Choroid plexus epithelial cell (primary cell): ENCODE measurements around the gene SLC25A42.

ENCODE experiments used
- DNase-seq: peaks from one replicate; pipeline ENCODE4 v3.0.0-alpha.2; 2010; ENCODE audit warnings: low read depth
- H3K4me3 ChIP-seq: 2 replicates; pipeline ENCODE4 v1.5.1; 2011; ENCODE audit warnings: low read depth, mild to moderate bottlenecking, control low read depth, low read length, moderate library complexity
- TF ChIP-seq, protein P1 (sequence below): conservative IDR thresholded peaks from 2 replicates; pipeline ENCODE4 v1.5.1; 2011; ENCODE audit warnings: low read depth, mild to moderate bottlenecking, control low read depth, inconsistent platforms, low read length, moderate library complexity

SLC25A42 gene

DNA sequence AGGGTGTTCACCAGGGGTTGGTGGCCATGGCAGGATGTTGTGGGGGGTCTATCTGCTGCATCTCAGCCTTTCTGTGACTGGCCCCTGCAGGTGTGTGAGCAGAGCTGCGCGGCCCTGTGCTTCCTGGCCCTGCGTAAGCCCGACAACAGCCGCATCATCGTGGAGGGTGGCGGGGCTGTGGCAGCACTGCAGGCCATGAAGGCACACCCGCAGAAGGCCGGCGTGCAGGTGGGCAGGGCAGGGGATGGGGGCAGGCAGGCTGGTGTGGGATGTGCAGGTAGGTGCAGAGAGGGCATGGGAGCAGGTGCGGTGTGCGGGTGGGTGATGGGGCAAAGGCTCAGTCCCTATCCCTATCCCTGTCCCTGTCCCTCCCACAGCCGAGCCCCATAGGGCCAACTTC is 8.1 kb upstream of the SLC25A42 start:
- H3K4me3 ChIP-seq, result no peak overlapping the region
- TF ChIP-seq, protein P1, sequence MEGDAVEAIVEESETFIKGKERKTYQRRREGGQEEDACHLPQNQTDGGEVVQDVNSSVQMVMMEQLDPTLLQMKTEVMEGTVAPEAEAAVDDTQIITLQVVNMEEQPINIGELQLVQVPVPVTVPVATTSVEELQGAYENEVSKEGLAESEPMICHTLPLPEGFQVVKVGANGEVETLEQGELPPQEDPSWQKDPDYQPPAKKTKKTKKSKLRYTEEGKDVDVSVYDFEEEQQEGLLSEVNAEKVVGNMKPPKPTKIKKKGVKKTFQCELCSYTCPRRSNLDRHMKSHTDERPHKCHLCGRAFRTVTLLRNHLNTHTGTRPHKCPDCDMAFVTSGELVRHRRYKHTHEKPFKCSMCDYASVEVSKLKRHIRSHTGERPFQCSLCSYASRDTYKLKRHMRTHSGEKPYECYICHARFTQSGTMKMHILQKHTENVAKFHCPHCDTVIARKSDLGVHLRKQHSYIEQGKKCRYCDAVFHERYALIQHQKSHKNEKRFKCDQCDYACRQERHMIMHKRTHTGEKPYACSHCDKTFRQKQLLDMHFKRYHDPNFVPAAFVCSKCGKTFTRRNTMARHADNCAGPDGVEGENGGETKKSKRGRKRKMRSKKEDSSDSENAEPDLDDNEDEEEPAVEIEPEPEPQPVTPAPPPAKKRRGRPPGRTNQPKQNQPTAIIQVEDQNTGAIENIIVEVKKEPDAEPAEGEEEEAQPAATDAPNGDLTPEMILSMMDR, result no peak
- DNase-seq, result no peak

DNA sequence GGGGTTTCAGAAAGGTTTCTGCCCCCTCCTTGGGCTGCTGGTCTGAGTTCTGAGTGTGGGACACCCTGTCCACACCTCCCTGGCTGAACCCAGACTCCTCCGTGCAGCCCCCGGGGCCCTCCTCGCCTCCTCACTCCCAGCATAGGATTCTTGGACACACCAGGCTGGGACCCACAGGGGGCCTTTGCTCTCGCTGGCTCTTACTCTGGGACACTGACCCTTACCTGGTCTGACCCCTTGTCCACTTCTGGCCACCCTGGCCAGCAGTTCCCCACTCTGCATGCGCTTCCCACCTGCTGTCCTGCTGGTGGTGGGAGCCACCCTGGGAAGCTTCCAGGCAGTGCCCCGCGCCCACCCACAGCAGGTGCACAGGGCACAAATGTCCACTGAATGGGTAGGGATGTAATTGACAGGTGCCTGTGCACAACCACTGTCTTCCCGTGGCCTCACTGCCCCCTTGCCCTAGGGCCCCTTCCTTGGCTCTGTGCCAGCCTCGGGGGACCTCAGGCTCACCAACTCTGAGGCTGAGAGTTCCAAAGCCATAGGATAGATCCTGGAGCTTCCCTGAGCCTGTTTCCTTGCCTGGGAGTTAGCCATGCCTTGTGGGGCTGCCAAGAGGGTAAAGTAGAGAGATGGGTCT is 7.0 kb upstream of the SLC25A42 start:
- TF ChIP-seq, protein P1, result no peak
- H3K4me3 ChIP-seq, result no peak overlapping the region
- no peak for DNase-seq

DNA sequence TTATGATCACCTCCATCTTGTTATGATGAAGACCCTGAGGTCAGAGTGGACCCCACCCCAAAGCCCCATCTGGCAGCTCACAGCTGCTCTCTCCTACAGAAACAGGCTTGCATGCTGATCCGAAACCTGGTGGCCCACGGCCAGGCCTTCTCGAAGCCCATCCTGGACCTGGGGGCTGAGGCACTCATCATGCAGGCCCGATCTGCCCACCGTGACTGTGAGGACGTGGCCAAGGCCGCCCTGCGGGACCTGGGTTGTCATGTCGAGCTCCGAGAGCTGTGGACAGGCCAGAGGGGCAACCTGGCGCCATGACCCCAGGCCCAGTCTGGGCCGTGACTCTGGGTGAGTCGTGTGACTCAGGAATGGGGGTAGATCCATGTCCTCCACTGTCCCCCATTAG is 6.5 kb upstream of the SLC25A42 start:
- H3K4me3 ChIP-seq, result no peak overlapping the region
- TF ChIP-seq, protein P1, result no peak
- DNase-seq, result no peak

DNA sequence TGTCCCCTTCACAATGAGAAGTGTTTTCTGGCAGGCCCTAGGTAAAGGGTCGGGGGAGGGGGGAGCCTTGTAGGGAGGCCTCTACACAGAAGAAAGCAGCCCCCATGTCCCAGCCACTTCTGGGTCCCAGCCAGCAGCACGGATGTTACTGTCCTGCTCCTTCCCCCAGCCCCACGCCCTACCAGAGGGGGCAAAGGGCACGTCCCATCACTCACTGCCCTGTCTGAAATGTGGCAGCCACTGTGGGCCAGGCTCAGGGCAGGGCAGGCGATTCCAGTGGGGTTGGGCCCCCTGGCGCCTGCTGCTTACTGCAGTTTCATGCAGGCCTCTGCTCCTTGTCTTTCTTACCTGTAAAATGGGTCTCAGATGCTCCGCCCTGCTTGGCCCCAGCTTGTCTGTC is 6.1 kb upstream of the SLC25A42 start:
- no peak for DNase-seq
- TF ChIP-seq, protein P1, result no peak
- no peak overlapping the region for H3K4me3 ChIP-seq

GRCh38 chr19:19059018-19059836 is 4.6 kb upstream of the SLC25A42 start:
- H3K4me3 ChIP-seq, result no peak overlapping the region

GRCh38 chr19:19059837-19060611 is 3.8 kb upstream of the SLC25A42 start:
- DNase-seq, result no peak
- TF ChIP-seq, protein P1, result no peak

More at GRCh38 chr19:19059018-19059836, 4.6 kb upstream of the SLC25A42 start:
- TF ChIP-seq, protein P1, result no peak
- DNase-seq, result no peak

More at GRCh38 chr19:19059837-19060611, 3.8 kb upstream of the SLC25A42 start:
- no peak overlapping the region for H3K4me3 ChIP-seq
